Kidney (tissue), 14 donors: ENCODE data around the gene ABTB1. TPM values are rescaled to one million over a fixed set of nuclear protein-coding genes. Genes with fewer than 3 reads are reported as not detected.

ENCODE experiments used
- DNase-seq, 5 donors: peaks; one replicate each; pipeline ENCODE4 v3.0.0-alpha.2; 2013 to 2020
- FAIRE-seq: peaks from 2 replicates; lab custom pipeline; 2012; peaks lifted over from hg19 to GRCh38; lab: Jason Lieb, UNC
- H3K27ac ChIP-seq, 2 donors: one replicate each; pipeline ENCODE4 v1.7.0; 2013; ENCODE audit warnings: low read depth in 2 of 2, low read length in 2 of 2, inconsistent platforms in 1 of 2
- H3K27me3 ChIP-seq: one replicate; pipeline ENCODE4 v1.7.1; 2013; ENCODE audit warnings: low read length, inconsistent platforms; ENCODE audit not compliant: control insufficient read depth, insufficient read depth
- H3K36me3 ChIP-seq, 3 donors: one replicate each; pipeline versions ENCODE4 v1.7.0 to v1.7.1; 2013; ENCODE audit warnings: low read length in 3 of 3, control low read depth in 1 of 3, inconsistent platforms in 1 of 3; ENCODE audit not compliant: insufficient read depth in 3 of 3, control insufficient read depth in 2 of 3
- H3K4me1 ChIP-seq, 3 donors: one replicate each; pipeline versions ENCODE4 v1.7.0 to v1.7.1; 2013; ENCODE audit warnings: low read length in 3 of 3, inconsistent platforms in 1 of 3, low read depth in 1 of 3; ENCODE audit not compliant: control insufficient read depth in 2 of 3, insufficient read depth in 2 of 3
- H3K4me3 ChIP-seq, 3 donors: one replicate each; pipeline versions ENCODE4 v1.7.0 to v1.8.1; 2013; ENCODE audit warnings: low read length in 3 of 3, control low read depth in 1 of 3, inconsistent platforms in 1 of 3
- H3K9ac ChIP-seq, 3 donors: one replicate each; pipeline versions ENCODE4 v1.7.0 to v1.7.1; 2013; ENCODE audit warnings: low read length in 3 of 3, control low read depth in 1 of 3, inconsistent platforms in 1 of 3
- H3K9me3 ChIP-seq, 3 donors: one replicate each; pipeline versions ENCODE4 v1.7.0 to v1.7.1; 2013; ENCODE audit warnings: low read length in 3 of 3, control low read depth in 1 of 3, inconsistent platforms in 1 of 3; ENCODE audit not compliant: control insufficient read depth in 2 of 3, insufficient read depth in 1 of 3
- intact Hi-C: fragments of 100-400 bp; cut with DNase I; formaldehyde crosslinking; loops from one replicate; pipeline ENCODE4 v1.11.1; 2022
- polyA plus RNA-seq: library from polyadenylated mRNA; stranded (reverse); fragments of 350-450 nt; fragmentation: Illumina TruSeq; extraction: RNeasy Lipid Tissue Mini Kit (QIAGEN cat#74804); gene quantifications from one replicate; pipeline ENCODE4 v1.2.3, GENCODE V29; 2014; ENCODE audit warnings: low read depth, low replicate concordance; ENCODE audit not compliant: insufficient read depth
- total RNA-seq: library from RNA; stranded (reverse); fragmentation: NEBNext Ultra II Directional; extraction: Animal tissue kit (Norgen Biotek cat#: 25700); gene quantifications from one replicate; pipeline ENCODE4 v1.2.1, GENCODE V29; 2021
- TF ChIP-seq, protein P1 (sequence below): IDR thresholded peaks from 3 replicates; pipeline ENCODE4 v1.5.1; 2012; ENCODE audit warnings: mild to moderate bottlenecking, moderate library complexity, borderline replicate concordance; ENCODE audit not compliant: insufficient read depth; ENCODE audit errors: extremely low read depth
- donor health status: control.
- donor health status: control.
- donor health status: control.
- donor health status: control.
- donor health status: control.
- donor health status: DM: yes; HTN: yes; CAD: no.
- donor health status: Normal renal cell carcinoma (clear cell type).

Gene ABTB1
- total and polyA plus RNA-seq, 2 donors from 2014 or later: 29.2 to 43.2 TPM

DNA sequence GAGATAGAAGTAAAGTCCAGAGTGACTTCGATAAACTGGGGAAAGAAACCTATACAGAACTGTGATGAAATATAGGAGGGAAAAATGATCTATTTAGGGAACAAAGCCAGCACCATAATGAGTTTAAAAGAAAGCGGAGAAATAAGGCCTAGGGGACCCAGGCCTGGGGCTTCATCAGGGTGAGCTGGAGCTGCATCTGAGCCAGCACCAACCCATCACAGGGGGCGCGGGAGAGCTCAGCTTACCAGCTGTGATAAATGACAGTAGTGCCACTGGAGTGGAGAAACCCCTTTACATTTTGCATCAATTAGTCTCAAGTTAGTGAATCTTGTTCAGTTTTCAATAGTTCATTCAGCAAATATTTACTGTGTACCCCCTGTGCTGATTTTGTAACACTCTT is 22.5 kb upstream of the ABTB1 start:
- no peak for FAIRE-seq
- intact Hi-C loops: no loop called here

DNA sequence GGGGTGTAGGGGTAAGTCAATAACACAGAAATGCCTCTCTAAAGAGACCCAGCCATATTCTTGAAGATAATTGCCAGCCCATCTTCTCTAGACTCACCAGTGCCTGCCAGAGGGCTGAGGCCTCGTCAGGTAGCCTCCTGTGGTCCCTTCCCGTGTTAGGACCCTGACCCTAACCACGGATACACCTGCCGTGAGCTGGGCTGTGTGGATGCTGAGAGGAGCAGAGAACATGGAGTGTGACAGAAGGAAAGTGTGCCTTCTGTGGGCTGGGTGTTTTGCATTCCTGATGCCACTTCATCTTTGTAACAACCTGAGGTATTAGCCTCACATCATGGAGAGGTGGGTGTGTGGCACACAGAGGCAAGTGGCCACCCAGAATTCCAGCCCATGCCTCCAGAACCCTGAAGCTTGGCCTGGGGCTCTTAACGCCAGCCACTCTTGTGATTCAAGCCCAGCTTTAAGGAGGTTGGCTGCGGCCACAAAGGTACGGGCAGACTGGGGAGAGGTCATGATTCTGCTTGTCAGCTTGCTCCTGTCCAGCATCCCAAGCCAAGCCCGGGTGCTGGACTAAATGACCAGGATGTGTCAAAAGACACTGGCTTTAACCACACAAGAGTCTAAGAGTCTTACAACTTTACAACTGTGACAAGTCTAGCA is 21.1 kb upstream of the ABTB1 start:
- H3K9ac ChIP-seq: no peak overlapping the region
- TF ChIP-seq, protein P1, sequence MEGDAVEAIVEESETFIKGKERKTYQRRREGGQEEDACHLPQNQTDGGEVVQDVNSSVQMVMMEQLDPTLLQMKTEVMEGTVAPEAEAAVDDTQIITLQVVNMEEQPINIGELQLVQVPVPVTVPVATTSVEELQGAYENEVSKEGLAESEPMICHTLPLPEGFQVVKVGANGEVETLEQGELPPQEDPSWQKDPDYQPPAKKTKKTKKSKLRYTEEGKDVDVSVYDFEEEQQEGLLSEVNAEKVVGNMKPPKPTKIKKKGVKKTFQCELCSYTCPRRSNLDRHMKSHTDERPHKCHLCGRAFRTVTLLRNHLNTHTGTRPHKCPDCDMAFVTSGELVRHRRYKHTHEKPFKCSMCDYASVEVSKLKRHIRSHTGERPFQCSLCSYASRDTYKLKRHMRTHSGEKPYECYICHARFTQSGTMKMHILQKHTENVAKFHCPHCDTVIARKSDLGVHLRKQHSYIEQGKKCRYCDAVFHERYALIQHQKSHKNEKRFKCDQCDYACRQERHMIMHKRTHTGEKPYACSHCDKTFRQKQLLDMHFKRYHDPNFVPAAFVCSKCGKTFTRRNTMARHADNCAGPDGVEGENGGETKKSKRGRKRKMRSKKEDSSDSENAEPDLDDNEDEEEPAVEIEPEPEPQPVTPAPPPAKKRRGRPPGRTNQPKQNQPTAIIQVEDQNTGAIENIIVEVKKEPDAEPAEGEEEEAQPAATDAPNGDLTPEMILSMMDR: no peak
- H3K27ac ChIP-seq: no peak overlapping the region
- H3K4me1 ChIP-seq: peaks cover 0 to 12% (median 8%) of the 10 kb centered on the region in 3 donors
- intact Hi-C loops: no loop called here
- no peak for DNase-seq
- FAIRE-seq: no peak
- no peaks in the 10 kb centered on the region for H3K9me3 ChIP-seq
- H3K27me3 ChIP-seq: no peaks in the 10 kb centered on the region
- no peaks in the 10 kb centered on the region for H3K36me3 ChIP-seq
- H3K4me3 ChIP-seq: no peak overlapping the region

More for the DNA sequence above, 22.5 kb upstream of the ABTB1 start:
- TF ChIP-seq, protein P1: no peak
- Histone ChIP-seq H3K27me3 (no peaks in the 10 kb centered on the region), H3K9me3 (no peaks in the 10 kb centered on the region), H3K4me3 (no peak overlapping the region), H3K27ac (no peak overlapping the region), H3K9ac (no peak overlapping the region), H3K4me1 (peaks cover 0 to 9% (median 8%) of the 10 kb centered on the region in 3 donors), H3K36me3 (no peaks in the 10 kb centered on the region)
- DNase-seq: no peak

DNA sequence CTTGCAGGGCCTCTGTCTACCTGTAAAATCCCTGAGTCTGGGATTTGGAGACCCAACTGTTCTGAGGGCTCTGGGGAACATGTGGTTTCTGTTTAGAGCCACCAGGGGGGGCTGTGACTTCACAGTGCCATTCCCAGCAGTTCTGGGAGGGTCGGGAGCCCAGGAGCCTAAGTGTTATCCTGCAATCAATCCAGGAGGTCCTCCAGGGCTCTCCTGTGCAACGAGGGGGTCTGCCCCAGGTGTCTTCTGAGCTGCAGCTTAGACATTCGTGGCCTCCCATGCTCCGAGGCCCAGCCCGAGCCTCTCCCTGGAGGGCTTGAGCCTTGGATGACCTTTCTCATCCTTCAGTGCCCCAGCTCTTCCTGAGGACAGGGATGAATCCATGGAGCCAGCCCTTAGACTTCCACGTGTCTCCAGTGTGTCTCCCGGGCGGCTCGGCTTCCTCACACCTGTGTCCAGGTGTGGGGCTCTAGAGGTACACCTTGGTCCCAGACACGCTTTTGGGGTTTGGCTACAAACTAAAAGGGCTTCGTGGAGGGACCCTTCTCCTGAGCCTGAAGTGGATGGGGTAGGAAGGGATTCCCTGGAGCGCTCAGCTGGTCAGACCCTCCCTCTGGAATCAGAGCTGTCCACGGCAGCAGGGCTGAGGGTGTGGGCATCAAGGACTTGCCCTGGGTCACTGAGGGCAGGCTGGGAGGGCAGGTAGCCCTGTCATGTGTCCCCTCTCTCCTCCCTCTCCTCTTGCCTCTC is 20.3 kb upstream of the ABTB1 start:
- no peak overlapping the region for H3K27ac ChIP-seq
- no peaks in the 10 kb centered on the region for H3K27me3 ChIP-seq
- H3K4me3 ChIP-seq: no peak overlapping the region
- peaks cover 0 to 9% (median 4%) of the 10 kb centered on the region in 3 donors for H3K4me1 ChIP-seq
- DNase-seq (peak in 4 of 5 donors; percentile 67 to 82 (median 74)), FAIRE-seq (no peak)
- no peak overlapping the region for H3K9ac ChIP-seq
- H3K36me3 ChIP-seq: no peaks in the 10 kb centered on the region
- H3K9me3 ChIP-seq: no peaks in the 10 kb centered on the region
- TF ChIP-seq, protein P1: peak; percentile 74
- intact Hi-C loops: no loop called here
